Activated naive CD4-positive, alpha-beta T cell (primary cell): ENCODE results near the gene CBX1.

ENCODE experiments used
- DNase-seq, 4 experiments: peaks; one replicate each; lab custom pipeline; 2025; lab: John Stamatoyannopoulos, UW

Gene CBX1

DNA sequence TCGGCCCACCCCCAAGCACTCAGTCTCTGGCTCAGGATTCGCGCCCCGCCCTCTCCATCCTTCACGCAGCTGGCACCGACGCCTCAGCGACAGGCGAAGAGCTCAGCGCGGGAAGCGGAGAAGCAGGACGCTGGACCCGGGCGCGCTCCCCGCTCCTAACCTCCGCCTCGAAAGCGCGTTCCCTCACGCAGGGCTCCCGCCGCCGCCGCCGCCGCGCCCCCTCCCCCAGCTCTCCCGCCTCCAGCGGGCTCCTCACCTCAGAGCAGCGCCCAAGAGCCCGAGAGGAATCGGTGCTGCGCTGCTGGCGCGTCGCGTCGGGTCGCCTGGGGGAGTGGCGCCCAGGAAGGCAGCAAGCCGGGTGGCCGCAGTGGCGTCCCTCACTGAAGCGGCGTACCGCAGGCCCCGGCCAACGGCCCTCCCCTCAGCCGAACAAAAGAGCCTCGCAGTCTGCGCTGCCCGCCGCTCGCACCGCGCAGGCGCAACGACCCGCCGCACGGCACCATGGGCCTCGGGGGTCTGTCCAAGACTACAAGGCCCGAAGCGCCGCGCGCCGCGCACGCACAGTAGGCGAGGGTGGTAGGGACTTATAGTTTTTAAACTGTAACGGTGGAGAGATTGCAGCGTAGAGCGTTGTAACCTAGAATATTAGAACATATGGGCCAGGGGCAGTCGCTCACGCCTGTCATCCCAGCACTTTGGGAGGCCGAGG is at the start of gene CBX1:
Gene CBX1, minus strand, starts transcription at position 467 of the 709 bp plus-strand sequence. CDS start 24,474 bp downstream, outside the sequence.
- peak; percentile 77 to 94 (median 86) for DNase-seq

DNA sequence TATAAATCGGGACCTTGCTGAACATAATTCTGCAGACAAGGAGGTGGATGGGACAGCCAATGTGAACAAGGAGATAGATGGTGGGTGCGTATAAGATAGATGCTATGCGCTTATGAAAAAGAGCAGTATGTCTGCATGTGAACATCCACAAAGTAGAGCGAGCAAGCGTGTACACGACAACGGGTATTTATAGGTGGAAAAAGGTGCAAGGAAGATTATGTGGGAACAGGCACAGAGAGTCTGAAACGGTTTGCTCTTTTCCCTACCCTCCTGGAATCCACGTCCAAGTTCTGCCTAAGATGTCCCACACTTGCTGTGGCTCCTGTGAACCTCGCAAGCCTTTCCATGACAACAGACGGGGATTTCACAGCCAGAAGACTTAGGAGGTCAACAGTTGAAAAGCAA is 49.3 kb upstream of the CBX1 start:
- DNase-seq: no peak

DNA sequence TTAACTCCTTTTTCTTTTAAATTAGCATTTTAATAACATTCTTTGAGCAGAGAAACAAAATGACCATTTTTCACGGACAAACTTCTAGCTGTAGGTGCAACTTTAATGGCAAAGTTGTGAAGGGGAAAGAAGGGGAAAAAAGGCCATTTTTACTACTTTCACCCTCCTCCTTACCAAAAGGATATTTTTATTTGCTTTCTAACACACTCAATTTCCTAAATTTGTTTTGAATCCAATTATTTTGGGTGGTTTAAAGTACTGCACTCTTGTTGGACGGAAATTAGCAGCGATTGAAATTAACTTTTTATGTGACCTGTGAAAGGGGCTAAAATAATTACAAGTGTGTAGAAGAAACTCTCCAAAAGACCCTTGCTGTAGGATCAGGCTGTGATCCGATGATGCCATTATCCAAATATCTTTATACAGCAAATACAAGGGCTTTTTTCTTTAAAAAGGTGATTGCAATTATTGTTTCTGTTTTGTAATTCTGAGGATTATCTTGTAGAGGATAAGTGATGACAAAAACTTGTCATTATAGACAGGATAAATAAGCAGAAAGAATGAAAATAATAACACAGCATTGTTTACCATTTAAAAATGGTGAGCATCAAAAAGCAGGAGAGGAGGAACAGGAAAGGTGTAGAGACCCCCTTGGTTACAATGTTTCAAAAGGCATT is 48.6 kb upstream of the CBX1 start:
- no peak for DNase-seq

DNA sequence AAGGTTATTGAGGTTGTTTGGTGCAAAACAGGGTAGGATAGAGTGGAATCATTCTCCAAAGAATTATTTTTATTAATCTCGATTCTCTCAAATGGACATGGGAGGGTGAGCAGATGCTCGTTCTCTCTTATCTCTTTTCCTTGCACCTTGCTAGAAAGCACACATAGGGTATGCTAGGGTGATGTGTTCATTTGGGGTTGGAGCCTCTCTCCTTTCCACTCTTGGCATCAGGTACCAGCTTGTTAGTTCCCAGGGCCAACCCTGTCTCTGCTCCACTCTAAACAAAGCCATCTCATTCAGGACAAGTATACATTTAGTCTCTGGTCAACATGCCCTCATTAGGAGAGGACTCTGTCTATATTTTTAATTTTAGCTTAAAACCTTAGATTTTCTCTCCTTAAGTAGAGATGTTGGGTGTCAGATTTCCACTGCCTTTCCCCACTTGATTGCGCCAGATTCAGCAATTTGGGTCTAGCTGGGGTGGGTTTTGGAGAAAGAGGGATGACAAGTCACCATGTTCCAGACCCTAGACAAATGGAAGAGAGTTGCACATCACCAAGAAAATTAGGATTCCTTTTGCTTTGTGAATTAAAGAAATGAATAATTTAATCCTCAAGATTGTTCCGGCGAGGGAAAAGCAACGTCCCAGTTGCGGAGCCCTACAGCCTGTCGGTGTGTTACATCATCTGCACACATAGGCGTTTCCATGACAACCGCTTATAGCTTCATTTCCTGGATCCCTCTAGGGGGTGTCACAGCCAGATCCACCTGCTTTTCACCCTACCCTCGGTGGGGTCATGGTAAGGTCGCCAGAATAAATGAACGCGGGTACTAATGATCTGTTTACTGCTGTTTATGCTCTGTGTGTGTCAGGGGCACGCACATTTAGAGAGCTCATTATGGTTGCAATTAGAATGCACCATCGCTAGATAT is 47.8 kb upstream of the CBX1 start:
- DNase-seq: no peak

DNA sequence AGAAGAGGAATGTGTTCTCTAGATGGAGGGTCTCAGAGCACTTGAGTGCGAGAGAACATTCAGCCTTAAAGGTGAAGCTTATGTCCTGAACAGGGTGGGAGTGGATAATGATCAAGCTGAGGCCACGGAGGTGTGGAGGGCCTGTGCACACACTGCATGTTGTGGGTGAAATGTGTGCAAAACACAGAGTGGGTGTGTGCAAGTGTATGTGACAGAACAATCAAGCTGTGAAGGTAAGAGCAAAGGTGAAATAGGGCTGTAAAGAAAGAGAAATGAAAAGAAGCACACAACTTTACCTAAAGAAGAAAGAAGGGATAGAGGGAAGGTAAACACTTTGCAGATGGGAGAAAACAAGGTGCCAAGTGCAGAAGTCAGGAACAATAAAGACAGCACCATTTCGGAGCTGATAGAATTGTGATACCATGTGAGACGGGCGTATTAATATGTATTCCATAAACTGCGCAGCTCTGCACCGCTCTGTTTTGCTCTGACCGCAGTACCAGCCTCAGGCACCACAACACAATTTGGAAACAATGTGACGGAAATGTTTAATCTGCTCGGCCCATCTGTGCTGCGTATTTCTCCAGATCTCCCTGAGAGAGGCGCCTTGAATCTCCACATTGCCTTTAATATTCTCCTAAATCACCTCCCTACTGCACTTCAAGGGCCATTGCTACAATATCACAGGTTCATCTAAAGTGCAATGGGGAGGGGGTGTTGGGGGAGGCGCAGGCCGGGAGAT is 46.9 kb upstream of the CBX1 start:
- DNase-seq: no peak

DNA sequence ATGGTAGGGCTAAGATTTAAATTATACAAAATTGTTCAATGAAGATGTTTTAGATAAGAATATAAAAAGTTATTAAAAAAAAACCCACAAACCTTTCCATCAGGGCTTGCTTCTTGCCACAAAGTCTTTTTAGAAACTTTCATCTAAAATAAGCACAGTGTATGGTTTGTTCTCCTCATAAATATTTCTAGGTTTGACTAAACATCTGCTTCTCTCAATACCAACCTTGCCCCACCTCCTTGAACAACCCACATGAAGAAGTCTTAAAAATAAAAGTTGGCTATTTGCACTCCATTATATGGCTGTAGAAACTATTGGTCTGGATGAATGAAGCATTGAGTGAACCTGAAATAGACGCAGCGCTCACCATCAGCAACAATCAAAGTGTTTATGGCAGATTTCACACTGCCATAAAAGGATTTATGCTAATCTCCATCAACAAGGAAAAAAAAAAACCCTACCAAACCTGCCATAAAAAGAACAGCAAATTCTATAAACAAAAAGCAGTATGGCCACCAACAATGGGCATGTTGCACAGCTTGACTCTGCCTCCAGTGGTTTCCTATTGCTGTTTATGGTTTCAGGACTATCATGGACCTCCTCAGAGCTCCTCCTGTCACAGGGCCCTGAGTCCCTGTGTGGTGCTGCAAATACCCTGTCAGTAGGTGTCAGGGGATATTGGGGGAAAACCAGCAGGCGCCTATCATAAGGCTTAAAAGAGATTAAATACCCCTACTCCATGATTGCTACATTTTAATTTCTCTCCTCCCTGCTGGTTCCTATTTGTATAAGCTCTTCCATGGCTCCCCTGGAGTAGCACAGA is 43.9 kb upstream of the CBX1 start:
- no peak for DNase-seq

DNA sequence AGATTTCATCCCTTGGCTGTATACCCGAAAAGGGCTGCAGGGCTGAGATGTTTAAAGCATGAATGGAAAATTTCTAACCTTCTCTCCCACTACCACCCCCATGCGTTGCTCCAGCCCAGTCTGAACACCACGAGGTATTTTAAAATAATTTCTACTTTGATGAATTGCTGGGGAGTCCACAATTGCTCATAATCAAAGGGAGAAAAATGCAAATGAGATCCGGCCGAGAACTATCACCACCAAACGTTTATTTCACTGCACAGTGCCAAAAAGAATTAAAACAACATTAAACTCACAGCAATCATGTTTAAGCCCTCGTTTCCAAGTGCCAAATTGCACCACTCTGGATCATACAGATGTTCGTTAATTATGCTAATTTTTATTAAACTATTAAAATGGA is 43.0 kb upstream of the CBX1 start:
- DNase-seq: no peak

DNA sequence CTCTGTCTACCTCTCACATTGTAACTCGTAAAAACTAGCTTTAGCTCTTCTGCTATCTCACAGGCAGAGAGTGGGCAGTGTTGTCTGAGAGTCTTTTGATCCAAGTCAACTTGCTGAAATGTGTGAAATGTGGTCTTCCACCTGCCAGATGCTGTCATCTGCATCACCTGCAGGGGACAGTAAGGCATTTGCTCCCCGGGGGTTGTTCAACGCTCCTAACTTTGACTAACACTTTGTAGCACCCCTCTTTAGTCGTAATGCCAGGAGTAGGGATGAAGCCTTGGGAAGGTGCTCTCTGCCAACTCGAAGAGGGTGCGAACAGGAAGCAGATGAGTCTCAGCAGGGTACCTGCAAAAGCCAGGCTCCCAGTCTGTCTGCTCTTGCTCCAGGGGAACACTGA is 42.4 kb upstream of the CBX1 start:
- no peak for DNase-seq

DNA sequence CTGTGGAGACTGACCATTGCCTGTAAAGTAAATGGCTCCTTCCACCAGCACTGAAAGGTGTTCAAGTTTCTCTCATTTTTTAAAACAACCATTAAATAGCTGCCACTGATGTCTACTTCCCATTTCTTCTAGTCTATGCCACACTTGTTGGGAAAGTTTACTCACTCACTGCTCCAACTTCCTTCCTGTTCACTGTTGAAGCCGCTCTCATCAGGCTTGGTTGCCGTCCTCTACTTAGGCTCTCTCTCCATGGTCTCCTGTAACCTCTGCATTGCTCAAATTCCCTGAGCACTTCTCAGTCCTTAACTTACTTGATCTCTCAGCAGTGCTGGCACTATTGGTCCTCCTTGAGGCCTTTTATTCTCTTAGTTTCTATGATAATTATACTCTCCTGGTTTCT is 38.7 kb upstream of the CBX1 start:
- no peak for DNase-seq

DNA sequence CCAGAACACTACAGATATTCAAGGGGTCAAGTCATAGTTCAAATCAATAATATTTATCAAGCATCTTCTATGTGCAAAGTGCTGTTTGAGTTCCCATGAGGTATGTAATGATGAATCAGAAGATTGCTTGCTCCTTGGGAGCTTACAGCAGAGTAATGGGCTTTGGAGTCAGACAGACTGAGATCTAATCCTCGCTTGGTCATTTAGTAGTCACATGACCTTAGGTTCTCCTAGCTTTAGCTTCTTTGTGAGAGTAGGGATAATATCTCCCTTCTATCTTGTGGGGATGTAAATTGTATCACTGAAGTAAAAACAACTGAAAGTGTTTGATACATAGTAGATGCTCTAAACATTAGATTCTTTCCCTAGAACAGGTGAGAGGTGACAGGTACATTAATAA is 36.4 kb upstream of the CBX1 start:
- no peak for DNase-seq

DNA sequence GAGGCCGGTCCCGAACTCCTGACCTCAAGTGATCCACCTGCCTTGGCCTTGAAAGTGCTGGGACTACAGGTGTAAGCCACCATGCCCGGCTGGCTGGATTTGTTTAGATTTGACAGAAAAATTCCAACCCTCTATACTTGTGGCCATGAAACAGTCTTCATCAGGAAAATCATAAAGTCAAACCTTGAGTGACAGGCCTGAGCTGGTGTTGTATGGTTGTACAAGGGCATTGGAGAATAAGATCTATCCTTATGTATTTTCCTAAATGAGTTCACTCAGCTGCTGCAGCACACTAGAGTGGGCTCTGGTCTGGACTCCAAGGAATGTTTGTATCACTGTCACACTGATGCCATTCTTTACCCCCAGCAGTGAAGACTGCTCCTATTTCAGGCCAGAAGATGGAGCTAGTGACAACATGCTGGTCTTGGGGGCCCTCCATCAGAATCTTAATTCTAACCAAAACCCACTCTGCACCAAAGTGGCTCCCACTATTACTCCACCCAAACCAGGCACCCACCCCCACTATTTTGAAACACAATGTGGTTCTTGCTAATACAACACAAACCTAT is 33.7 kb upstream of the CBX1 start:
- DNase-seq: no peak

DNA sequence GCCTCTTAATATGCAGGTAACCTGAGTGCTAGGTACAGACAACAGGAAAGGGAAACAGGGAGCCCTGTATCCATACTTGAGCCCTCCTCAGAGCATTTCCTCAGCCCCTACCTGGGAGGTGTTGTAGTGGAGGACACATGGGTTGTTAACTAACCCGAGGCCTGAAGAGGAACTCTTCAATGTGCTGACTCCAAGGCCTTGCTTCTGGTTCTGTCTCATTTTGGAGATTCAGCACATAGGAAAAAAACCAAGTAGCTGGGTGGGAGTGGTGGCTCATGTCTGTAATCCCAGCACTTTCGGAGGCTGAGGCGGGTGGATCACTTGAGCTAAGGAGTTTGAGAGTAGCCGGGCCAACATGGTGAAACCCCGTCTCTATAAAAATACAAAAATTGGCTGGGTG is 31.1 kb upstream of the CBX1 start:
- no peak for DNase-seq

DNA sequence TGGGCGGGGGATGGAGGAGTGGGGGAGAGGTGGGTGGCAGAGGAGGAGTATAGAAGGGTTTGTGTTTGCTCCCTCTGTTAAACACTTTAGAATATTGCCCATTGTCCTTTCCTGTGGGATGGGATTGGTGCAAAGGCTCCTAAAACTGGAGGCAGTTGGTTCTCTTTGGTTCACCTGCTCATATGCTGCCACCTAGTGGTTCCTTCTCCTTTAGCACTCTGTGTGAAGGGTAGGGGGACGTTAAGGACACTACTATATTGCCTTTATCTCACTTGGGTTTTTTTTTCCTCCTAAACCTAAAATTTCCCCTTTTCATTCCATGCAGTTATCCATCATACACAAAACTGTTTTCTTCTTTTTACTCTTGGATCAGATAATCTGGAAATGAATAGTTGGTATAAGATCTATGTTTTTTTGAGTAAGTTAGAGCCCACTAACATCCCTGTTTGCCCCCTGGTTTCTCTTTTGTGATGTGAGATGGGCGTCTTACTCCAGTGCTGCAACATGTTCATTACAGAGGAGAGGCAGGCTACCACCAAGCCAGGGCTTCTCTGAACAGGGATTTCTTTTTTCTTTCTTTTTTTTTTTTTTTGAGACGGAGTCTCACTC is 30.0 kb upstream of the CBX1 start:
- DNase-seq: peak in 1 of 4 experiments; percentile 4

DNA sequence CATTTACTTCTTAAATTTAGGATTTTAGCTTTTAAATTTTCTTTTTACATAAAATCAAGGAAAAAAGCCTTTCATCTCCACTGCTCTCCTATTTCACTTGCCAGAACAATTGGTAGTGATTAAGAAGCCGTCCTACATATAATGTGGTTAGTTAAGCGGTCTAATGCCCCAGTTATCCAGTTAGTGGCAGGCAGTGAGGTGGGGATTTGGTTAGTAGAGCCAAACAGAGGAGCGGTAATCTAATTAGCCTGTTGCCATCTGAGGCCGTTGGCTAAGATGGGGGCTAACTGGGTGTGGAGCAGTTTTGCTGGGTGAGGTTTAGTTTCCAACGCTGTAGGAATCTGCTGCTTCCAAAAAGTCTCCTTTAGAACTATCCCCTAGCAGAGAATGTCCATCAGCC is 28.7 kb upstream of the CBX1 start:
- DNase-seq: no peak

DNA sequence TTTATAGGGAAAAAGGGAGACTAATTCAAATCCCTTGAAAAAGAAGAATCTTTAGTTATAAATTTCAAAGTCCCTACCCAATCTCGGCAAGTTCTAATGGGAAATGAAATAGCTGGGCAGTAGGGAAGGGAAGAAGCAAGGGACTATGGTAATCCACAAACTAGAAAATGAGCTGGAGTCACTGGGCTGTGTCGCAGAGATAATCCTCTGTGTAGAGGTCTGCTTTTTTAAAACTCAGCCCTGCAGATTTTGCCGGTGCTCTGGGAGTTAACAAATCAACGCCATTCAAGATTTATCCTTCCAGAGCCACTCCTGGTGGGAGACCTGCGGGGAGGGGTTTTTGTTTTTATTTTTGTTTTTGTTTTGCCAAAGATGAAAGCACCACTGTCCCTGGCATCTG is 27.1 kb upstream of the CBX1 start:
- DNase-seq: no peak

DNA sequence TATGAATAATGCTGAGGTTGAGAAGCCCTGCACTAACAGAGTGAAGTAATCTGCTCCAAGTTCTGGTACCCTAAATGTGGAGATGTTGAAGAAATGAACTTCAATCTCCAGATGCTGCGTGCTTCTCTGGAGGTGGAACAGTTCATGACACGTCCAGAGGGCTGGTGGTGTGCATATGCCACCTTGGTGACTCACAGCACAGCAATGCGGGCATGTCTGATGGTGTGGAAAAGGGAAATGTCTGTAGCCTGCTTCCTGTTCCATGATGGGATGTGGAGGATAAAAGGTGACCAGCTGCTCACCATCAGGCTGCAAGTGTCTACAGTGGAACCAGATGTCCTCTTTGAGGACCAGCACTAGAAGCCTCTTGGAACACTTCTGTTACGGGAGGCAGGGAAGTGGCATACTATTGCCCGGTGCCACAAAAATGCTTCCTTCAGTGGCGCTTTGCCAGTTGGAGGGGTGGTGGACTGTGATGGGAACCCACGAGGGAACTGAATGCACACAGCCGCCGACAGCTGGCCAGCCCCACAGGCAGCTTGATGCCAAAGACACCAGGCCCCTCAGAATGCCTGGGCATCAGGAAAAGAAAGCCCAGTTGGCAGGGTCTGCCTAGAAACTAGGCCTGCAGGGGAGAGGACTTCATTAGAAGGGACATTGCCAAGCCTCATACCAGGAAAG is 26.2 kb upstream of the CBX1 start:
- DNase-seq: no peak

DNA sequence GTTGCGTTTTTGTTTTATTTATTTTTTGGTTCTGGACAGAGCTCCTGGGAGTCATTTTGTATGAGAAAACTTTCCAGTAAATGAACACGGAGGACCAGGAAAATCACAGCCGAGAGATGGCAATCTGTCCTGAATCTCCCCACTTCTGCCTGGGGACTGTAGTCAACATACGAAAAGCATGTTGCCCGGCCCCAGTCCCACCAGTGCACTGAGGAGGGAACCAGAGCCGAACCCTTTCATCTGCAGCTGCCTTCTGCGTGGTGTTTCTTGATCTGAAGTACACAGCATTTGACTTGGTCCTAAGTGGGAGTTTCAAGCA is 25.2 kb upstream of the CBX1 start:
- no peak for DNase-seq

DNA sequence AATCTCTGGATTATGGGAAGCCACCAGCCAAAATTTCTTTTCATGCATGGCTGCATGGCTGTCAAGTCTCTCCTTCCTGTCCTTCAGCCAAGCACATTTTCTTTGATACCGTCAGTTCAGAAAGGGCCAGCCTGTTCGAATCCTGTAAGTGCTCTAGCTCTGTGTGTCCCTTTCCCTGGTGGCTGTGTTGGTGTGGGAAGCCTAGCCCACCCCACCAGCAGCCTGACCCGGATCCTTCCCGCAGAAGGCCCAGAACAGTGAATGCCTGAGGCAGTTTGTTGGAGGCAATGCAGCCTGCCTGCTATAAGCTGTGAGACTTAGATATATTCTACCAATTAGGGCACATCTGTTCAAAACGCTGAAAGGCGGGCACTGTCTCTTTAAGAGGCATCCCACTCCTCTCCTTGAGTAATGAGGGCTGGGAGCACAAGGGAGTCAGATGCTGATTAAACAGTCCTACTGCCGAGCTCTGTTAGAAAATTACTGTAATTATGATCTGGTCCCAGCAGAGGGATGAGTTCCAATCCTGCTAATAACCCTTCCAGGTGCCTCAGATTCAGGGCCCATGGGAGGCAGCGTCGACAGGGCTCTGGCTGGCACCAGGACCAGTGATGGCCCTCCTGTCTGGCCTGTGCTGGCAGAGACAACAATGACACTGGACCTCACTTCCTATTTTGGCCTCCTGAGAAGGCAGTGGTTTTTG is 24.7 kb upstream of the CBX1 start:
- DNase-seq: no peak

DNA sequence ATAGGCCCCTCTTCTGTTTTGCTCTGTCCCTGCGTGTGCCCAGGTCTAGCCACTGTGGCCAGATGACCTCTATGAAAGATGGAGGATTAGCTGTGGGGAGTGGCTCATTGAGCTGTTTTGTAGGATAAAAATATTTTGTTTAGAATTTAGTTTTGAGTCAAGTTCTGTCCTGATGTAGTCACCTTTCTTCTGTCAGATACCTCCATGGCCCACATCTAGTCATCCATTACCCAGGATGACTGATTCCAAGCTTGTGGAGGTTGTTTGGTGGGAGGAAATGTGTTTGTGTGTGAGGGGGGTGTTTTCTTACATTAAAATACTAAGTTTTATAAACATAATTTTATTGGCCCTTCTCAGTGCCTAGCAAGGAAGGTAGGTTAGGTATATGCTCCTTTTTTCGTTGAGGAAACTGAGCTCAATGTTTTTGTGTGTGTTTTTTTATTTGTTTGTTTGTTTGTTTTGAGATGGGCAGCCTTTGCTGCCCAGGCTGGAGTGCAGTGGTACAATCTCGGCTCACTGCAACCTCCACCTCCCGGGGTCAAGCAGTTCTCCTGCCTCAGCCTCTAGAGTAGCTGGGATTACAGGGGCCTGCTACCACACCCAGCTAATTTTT is 22.6 kb upstream of the CBX1 start:
- no peak for DNase-seq
